Neural cell (in vitro differentiated cells): ENCODE data around the gene NMNAT1. TPM values are rescaled to one million over a fixed set of nuclear protein-coding genes. Genes with fewer than 3 reads are reported as not detected.

Source experiments
- H2AFZ ChIP-seq: fragments of 200-600, 300-800 bp; sonication (generic), shearing (Covaris generic); 2 replicates; pipeline ENCODE4 v1.6.0; 2014; ENCODE audit warnings: low read depth, mild to moderate bottlenecking, antibody characterized with exemption, low read length, moderate library complexity
- H3F3A ChIP-seq: fragments of 200-600 bp; shearing (Covaris generic); 2 replicates; pipeline ENCODE4 v1.6.1; 2016; ENCODE audit warnings: mild to moderate bottlenecking, moderate library complexity, mixed read lengths, antibody characterized with exemption, low read length; ENCODE audit not compliant: insufficient read depth, poor library complexity, severe bottlenecking
- H3K27ac ChIP-seq: fragments of 200-600, 300-800 bp; sonication (generic), shearing (Covaris generic); 2 replicates; pipeline ENCODE4 v1.5.1; 2014; ENCODE audit warnings: mild to moderate bottlenecking, low read length, moderate library complexity
- H3K27me3 ChIP-seq: fragments of 300-800, 200-600 bp; sonication (generic), shearing (Covaris generic); 2 replicates; pipeline ENCODE4 v1.6.0; 2014; ENCODE audit warnings: mild to moderate bottlenecking, low read depth, low read length, moderate library complexity; ENCODE audit not compliant: insufficient read depth
- H3K36me3 ChIP-seq: fragments of 300-800, 200-600 bp; sonication (generic), shearing (Covaris generic); 2 replicates; pipeline ENCODE4 v1.5.1; 2014; ENCODE audit warnings: mild to moderate bottlenecking, antibody characterized with exemption, low read length, moderate library complexity; ENCODE audit not compliant: insufficient read depth
- H3K4me2 ChIP-seq: fragments of 300-800, 200-600 bp; sonication (generic), shearing (Covaris generic); 2 replicates; pipeline ENCODE4 v1.6.0; 2014; ENCODE audit warnings: mild to moderate bottlenecking, low read length
- H3K4me3 ChIP-seq: fragments of 300-800, 200-600 bp; sonication (generic), shearing (Covaris generic); 2 replicates; pipeline ENCODE4 v1.5.1; 2014; ENCODE audit warnings: mild to moderate bottlenecking, low read length, moderate library complexity
- H3K79me2 ChIP-seq: fragments of 200-600 bp; shearing (Covaris generic); replicated peaks from 2 replicates; pipeline ENCODE4 v1.6.0; 2014; ENCODE audit warnings: mild to moderate bottlenecking, low read length, moderate library complexity; ENCODE audit not compliant: insufficient read depth
- H3K9ac ChIP-seq: fragments of 300-800, 200-600 bp; sonication (generic), shearing (Covaris generic); 2 replicates; pipeline ENCODE4 v1.6.1; 2016; ENCODE audit warnings: mild to moderate bottlenecking, low read length, mixed read lengths
- H3K9me2 ChIP-seq: fragments of 200-600 bp; shearing (Covaris generic); 2 replicates; pipeline ENCODE4 v1.6.1; 2016; ENCODE audit warnings: mild to moderate bottlenecking, low read length, mixed read lengths; ENCODE audit not compliant: insufficient read depth
- H3K9me3 ChIP-seq: fragments of 200-600, 300-800 bp; sonication (generic), shearing (Covaris generic); 2 replicates; pipeline ENCODE4 v1.6.1; 2016; ENCODE audit warnings: mild to moderate bottlenecking, mixed run types, low read length, moderate library complexity, mixed read lengths
- H4K20me1 ChIP-seq: fragments of 200-600 bp; shearing (Covaris generic); 2 replicates; pipeline ENCODE4 v1.6.1; 2016; ENCODE audit warnings: mild to moderate bottlenecking, mixed run types; ENCODE audit not compliant: insufficient read depth
- EP300 ChIP-seq: fragments of 450-650 bp; conservative IDR thresholded peaks from 2 replicates; pipeline ENCODE4 v1.6.1; 2014; ENCODE audit warnings: antibody characterized with exemption, mild to moderate bottlenecking, moderate library complexity; ENCODE audit not compliant: poor library complexity, severe bottlenecking
- EZH2 ChIP-seq: fragments of 200-600, 300-800 bp; shearing (Covaris generic), sonication (generic); IDR thresholded peaks from 2 replicates; pipeline ENCODE4 v1.6.1; 2014; ENCODE audit warnings: antibody characterized with exemption, low read length, borderline replicate concordance, mild to moderate bottlenecking; ENCODE audit not compliant: insufficient read depth, poor library complexity, severe bottlenecking
- MXI1 ChIP-seq: fragments of 450-650 bp; conservative IDR thresholded peaks from 2 replicates; pipeline ENCODE4 v1.6.1; 2014; ENCODE audit warnings: antibody characterized with exemption, mild to moderate bottlenecking; ENCODE audit not compliant: poor library complexity, severe bottlenecking
- POLR2AphosphoS5 ChIP-seq: IDR thresholded peaks from 2 replicates; pipeline ENCODE4 v1.6.1; 2012
- RAD21 ChIP-seq: fragments of 450-650 bp; conservative IDR thresholded peaks from 2 replicates; pipeline ENCODE4 v1.6.1; 2014; ENCODE audit warnings: antibody characterized with exemption, mild to moderate bottlenecking, moderate library complexity
- SMC3 ChIP-seq: fragments of 450-650 bp; conservative IDR thresholded peaks from 2 replicates; pipeline ENCODE4 v1.6.1; 2014; ENCODE audit warnings: antibody characterized with exemption, mild to moderate bottlenecking, moderate library complexity; ENCODE audit not compliant: poor library complexity
- TAF1 ChIP-seq: IDR thresholded peaks from 2 replicates; pipeline ENCODE4 v1.6.1; 2012; ENCODE audit warnings: low read depth
- polyA plus RNA-seq: library from polyadenylated mRNA; depleted of rRNA; stranded (reverse); fragments of >200 nt; gene quantifications from 2 replicates; pipeline ENCODE4 v1.2.3, GENCODE V29; 2014
- TF ChIP-seq, protein P1 (sequence below): IDR thresholded peaks from 2 replicates; pipeline ENCODE4 v1.6.1; 2012; ENCODE audit warnings: borderline replicate concordance
- TF ChIP-seq, protein P2 (sequence below): fragments of 450-650 bp; IDR thresholded peaks from 2 replicates; pipeline ENCODE4 v1.5.1; 2014; ENCODE audit warnings: antibody characterized with exemption, mild to moderate bottlenecking, moderate library complexity; ENCODE audit not compliant: poor library complexity, severe bottlenecking

The NMNAT1 gene
- polyA plus RNA-seq, 1 donor from 2014 or later: 4.9 TPM

DNA sequence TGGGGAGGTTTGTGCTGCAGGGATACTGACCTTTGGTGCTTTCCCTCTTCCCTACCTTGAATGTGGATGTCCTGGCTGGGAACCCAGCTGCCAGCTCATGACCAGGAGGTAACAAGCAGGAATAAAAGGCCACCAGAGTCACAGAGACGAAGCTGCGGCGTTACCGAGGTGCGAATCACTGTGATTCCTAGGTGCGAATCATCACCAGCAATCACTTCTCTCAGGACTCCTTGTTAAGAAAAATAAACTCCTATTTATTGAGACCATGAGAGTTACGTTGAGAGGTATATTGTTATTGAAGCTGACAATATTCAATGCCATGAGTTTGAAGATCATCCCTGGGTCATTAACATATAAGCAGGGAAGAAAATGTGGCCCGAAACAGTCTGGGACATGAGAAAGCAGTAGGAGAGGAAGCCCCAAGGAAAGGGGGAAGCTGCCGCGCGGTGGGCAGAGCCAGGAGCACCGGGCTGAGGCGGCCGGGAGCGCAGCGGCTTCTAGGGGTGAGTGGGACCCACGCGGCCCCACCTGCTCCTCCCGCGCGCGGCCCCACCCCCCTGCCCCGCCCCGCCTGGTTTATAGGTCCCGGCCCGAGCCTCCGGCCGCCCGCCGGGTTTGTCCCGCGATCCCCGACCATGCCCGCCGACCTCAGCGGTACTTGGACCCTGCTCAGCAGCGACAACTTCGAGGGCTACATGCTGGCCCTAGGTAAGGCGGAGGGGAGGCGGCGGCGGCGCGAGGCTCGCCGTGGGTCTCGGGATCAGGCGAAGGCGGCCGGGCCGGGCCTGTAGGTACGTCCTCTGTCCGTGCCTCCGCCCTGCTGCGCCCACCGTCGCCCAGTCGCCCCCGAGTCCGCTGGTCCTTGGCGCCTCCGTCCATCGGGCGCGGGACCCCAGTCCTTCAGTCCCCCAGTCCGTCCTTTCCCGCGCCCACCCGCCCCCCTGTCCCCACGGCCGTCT, 53.6 kb downstream of the NMNAT1 start, which contains the start of gene RBP7:
Gene RBP7, plus strand, starts transcription at position 605 of the 959 bp plus-strand sequence. Its CDS starts 31 bp downstream, at position 636.
- no peak within 1 kb of the TSS for H3K27ac ChIP-seq
- TF ChIP-seq, protein P1, sequence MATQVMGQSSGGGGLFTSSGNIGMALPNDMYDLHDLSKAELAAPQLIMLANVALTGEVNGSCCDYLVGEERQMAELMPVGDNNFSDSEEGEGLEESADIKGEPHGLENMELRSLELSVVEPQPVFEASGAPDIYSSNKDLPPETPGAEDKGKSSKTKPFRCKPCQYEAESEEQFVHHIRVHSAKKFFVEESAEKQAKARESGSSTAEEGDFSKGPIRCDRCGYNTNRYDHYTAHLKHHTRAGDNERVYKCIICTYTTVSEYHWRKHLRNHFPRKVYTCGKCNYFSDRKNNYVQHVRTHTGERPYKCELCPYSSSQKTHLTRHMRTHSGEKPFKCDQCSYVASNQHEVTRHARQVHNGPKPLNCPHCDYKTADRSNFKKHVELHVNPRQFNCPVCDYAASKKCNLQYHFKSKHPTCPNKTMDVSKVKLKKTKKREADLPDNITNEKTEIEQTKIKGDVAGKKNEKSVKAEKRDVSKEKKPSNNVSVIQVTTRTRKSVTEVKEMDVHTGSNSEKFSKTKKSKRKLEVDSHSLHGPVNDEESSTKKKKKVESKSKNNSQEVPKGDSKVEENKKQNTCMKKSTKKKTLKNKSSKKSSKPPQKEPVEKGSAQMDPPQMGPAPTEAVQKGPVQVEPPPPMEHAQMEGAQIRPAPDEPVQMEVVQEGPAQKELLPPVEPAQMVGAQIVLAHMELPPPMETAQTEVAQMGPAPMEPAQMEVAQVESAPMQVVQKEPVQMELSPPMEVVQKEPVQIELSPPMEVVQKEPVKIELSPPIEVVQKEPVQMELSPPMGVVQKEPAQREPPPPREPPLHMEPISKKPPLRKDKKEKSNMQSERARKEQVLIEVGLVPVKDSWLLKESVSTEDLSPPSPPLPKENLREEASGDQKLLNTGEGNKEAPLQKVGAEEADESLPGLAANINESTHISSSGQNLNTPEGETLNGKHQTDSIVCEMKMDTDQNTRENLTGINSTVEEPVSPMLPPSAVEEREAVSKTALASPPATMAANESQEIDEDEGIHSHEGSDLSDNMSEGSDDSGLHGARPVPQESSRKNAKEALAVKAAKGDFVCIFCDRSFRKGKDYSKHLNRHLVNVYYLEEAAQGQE: no peak
- no peak for TF ChIP-seq RAD21
- TF ChIP-seq EP300: no peak
- no peak for TF ChIP-seq EZH2
- TF ChIP-seq TAF1: no peak
- TF ChIP-seq, protein P2, sequence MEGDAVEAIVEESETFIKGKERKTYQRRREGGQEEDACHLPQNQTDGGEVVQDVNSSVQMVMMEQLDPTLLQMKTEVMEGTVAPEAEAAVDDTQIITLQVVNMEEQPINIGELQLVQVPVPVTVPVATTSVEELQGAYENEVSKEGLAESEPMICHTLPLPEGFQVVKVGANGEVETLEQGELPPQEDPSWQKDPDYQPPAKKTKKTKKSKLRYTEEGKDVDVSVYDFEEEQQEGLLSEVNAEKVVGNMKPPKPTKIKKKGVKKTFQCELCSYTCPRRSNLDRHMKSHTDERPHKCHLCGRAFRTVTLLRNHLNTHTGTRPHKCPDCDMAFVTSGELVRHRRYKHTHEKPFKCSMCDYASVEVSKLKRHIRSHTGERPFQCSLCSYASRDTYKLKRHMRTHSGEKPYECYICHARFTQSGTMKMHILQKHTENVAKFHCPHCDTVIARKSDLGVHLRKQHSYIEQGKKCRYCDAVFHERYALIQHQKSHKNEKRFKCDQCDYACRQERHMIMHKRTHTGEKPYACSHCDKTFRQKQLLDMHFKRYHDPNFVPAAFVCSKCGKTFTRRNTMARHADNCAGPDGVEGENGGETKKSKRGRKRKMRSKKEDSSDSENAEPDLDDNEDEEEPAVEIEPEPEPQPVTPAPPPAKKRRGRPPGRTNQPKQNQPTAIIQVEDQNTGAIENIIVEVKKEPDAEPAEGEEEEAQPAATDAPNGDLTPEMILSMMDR: no peak
- TF ChIP-seq POLR2AphosphoS5: no peak
- TF ChIP-seq MXI1: no peak
- no peak for TF ChIP-seq SMC3
- no peak within 1 kb of the TSS for H3K4me2 ChIP-seq
- H3K9me2 ChIP-seq: no peaks in the 10 kb centered on the region
- H4K20me1 ChIP-seq: no peaks in the 10 kb centered on the region
- H3K27me3 ChIP-seq: peaks cover 39% of the 10 kb centered on the region
- H3K9me3 ChIP-seq: no peaks in the 10 kb centered on the region
- H3K79me2 ChIP-seq: no peaks in the 10 kb centered on the region
- H2AFZ ChIP-seq: no peak within 1 kb of the TSS
- H3K36me3 ChIP-seq: no peaks in the 10 kb centered on the region
- no peak within 1 kb of the TSS for H3K9ac ChIP-seq
- H3F3A ChIP-seq: no peaks in the 10 kb centered on the region
- peak within 1 kb of the TSS; percentile 55 for H3K4me3 ChIP-seq

DNA sequence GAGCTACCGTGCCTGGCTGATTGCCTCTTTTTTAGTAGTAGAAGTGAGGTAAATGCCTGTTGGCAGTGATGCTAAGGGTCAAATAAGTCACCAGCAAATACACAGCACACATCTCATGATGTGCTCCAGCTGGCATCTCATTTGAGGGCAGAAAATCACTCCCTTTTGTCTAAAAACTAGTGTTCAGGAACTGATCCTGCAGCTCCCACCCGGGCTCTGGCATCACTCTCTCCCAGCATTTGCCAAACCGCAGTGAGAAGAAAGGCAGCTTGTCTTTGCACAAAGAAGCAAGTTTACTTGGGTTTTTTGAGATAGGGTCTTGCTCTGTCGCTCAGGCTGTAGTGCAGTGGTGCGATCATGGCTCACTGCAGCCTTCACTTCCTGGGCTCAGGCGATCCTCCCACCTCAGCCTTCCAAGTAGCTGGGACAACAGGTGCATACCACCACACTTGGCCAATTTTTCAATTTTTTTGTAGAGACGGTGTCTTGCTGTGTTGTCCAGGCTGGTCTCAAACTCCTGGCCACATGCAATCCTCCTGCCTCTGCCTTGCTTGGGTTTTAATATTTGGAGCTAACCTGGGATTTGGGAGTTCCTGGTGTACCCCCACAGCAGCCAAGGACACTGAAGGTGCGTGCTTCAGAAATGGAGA, 57.9 kb downstream of the NMNAT1 start:
- Histone ChIP-seq H3K4me2 (no peak overlapping the region), H3F3A (no peaks in the 10 kb centered on the region), H2AFZ (no peak overlapping the region), H3K79me2 (no peaks in the 10 kb centered on the region), H3K9me2 (no peaks in the 10 kb centered on the region), H4K20me1 (no peaks in the 10 kb centered on the region), H3K27me3 (peaks cover 30% of the 10 kb centered on the region), H3K27ac (no peak overlapping the region), H3K9me3 (no peaks in the 10 kb centered on the region), H3K4me3 (no peak overlapping the region), H3K9ac (no peak overlapping the region), H3K36me3 (no peaks in the 10 kb centered on the region)
- TF ChIP-seq TAF1: no peak
- TF ChIP-seq, protein P1: no peak
- no peak for TF ChIP-seq EZH2
- no peak for TF ChIP-seq RAD21
- TF ChIP-seq EP300: no peak
- TF ChIP-seq, protein P2: no peak
- no peak for TF ChIP-seq MXI1
- no peak for TF ChIP-seq SMC3
- no peak for TF ChIP-seq POLR2AphosphoS5
